Pancreas (tissue), 10 donors: ENCODE data around the gene EPYC. TPM values are rescaled to one million over a fixed set of nuclear protein-coding genes. Genes with fewer than 3 reads are reported as not detected.

ENCODE experiments used
- ATAC-seq, 4 donors: fragments of 200-7000 bp; cut with Tn5 transposase; one replicate each; pipeline versions ENCODE4 v1.8.0 to v1.9.1; 2020; ENCODE audit warnings: mild to moderate bottlenecking in 4 of 4, moderate library complexity in 4 of 4
- DNase-seq, 6 donors: peaks; one replicate each; pipeline ENCODE4 v3.0.0-alpha.2; 2020
- FAIRE-seq: peaks from 2 replicates; lab custom pipeline; 2012; peaks lifted over from hg19 to GRCh38; lab: Jason Lieb, UNC
- H3K27ac ChIP-seq, 4 donors: fragments of 200-600 bp; sonication (generic); 1 replicate in 3 of 4; 2 replicates in 1 of 4; pipeline versions ENCODE4 v1.5.0 to v1.8.0; 2020
- H3K27me3 ChIP-seq, 4 donors: fragments of 200-600 bp; one replicate each; pipeline ENCODE4 v1.8.0; 2021
- H3K36me3 ChIP-seq, 3 donors: fragments of 200-600 bp; sonication (generic) in 1 of 3; one replicate each; pipeline versions ENCODE4 v1.5.0 to v1.8.0; 2020 to 2021
- H3K4me1 ChIP-seq, 3 donors: fragments of 200-600 bp; one replicate each; pipeline ENCODE4 v1.8.0; 2021
- H3K4me3 ChIP-seq, 4 donors: fragments of 200-600 bp; sonication (generic) in 2 of 4; one replicate each; pipeline versions ENCODE4 v1.5.0 to v1.8.0; 2020 to 2021
- H3K9me3 ChIP-seq, 4 donors: fragments of 200-600 bp; one replicate each; pipeline ENCODE4 v1.8.0; 2021
- CTCF ChIP-seq, 4 donors: fragments of 200-600 bp; sonication (generic) in 3 of 4; IDR thresholded peaks; one replicate each; pipeline versions ENCODE4 v1.5.0 to v1.8.0; 2021; ENCODE audit warnings: antibody characterized with exemption in 4 of 4
- WGBS, 2 donors: extraction: QIAGEN DNeasy Blood & Tissue Kit; methylation state at CpG; one replicate each; pipeline ENCODE4 v1.1.7; 2013; 5-methylcytosine and 5-hydroxymethylcytosine counted together
- intact Hi-C, 3 donors: fragments of 100-400 bp; cut with DNase I; formaldehyde crosslinking; loops; one replicate each; pipeline versions ENCODE4 v1.11.1 to v1.14.2; 2022
- polyA plus RNA-seq, 2 donors: library from polyadenylated mRNA; stranded (reverse); fragments of 200-250 nt; gene quantifications; one replicate each; pipeline ENCODE4 v1.2.3, GENCODE V29; 2013
- total RNA-seq, 6 donors: library from RNA; stranded (reverse); fragmentation: NEBNext Ultra II Directional in 4 of 6; extraction: Animal tissue kit (Norgen Biotek cat#: 25700) in 4 of 6; gene quantifications; one replicate each; pipeline versions ENCODE4 v1.2.1 to v1.2.4, GENCODE V29; 2021 to 2023
- donor health status: healthy with polysubstance abuse.
- donor health status: DM: no; HTN: no; CAD: no; lungs with moderate emphysema.
- donor health status: DM: no; HTN: no; CAD: no.
- donor health status: control.
- donor health status: control.
- donor health status: Bipolar disorder and iron deficiency.
- donor health status: DM: yes; HTN: yes; CAD: no.
- donor health status: DM: no; HTN: no; CAD: no.
- donor health status: DM: no; HTN: no; CAD: no.
- donor health status: DM: yes; HTN: yes; CAD: no.

Gene EPYC
- total and polyA plus RNA-seq, 8 donors: 0.12 TPM; not detected in 7

DNA sequence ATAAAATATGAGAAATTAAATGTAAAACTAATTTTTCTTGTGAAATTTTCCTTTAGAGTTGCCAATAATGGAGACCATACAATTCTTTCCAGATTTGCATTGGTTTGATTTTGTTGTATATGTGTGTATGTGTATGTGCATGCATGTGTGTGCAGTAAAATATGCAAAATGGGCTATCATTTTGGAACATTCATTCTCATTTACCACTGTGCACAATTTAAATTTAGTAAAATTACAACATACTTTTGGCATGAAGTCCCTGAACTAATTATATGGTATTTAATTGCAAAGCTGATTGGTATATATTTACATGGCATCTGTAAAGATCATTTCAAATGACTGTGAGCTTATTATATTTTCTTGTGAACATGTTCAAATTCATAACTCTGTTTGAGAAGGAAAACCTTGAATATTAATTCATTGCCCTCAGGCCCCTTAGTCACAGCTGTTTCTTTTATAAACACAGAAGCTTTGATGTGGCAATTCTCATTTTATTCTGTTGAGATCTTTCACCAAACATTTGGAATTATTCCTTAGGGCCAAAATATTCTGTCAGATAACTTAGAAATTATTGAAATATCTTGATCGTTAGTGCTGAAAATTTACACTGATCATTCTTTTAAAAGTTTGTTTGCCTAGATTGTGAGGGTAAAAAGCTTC is 35.5 kb upstream of the EPYC start:
- DNase-seq (no peak), ATAC-seq (no peak), FAIRE-seq (peak; percentile 23)
- H3K4me3 ChIP-seq: no peak overlapping the region
- intact Hi-C loops: no loop called here
- no peaks in the 10 kb centered on the region for H3K27me3 ChIP-seq
- no peaks in the 10 kb centered on the region for H3K4me1 ChIP-seq
- WGBS, 2 donors: 69 to 77% methylated on average over 1 of the region's 1 CpG
- H3K36me3 ChIP-seq: no peaks in the 10 kb centered on the region
- no peak for TF ChIP-seq CTCF (IDR thresholded peaks at IDR 0.05)
- no peak overlapping the region for H3K27ac ChIP-seq
- no peaks in the 10 kb centered on the region for H3K9me3 ChIP-seq

- Histone ChIP-seq H3K27ac (no peak overlapping the region), H3K27me3 (no peaks in the 10 kb centered on the region), H3K36me3 (no peaks in the 10 kb centered on the region), H3K4me1 (no peaks in the 10 kb centered on the region), H3K9me3 (no peaks in the 10 kb centered on the region), H3K4me3 (no peak overlapping the region)
- DNase-seq (no peak), FAIRE-seq (no peak), ATAC-seq (no peak)
- intact Hi-C loops: no loop called here
- no peak for TF ChIP-seq CTCF (IDR thresholded peaks at IDR 0.05)
Measured at GRCh38 chr12:91037276-91037675, 32.5 kb upstream of the EPYC start.

DNA sequence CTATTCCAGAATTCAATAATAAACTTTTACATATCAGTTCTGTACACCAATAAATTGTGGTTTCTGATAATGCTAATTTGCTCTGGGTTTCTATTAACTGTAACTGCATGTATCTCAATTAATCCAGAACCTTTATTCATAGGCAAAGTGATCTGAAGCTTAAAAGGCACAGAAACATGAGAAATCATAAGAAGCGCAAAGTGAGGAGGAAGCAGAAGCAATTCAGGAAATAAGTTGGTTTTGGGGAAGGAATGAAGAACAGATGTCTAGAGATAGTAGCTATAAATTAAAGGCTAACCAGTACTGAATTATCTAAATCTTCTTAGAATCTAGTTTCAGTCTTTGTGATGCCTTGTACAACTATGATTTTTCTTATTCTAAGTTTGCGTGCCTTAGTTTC is 28.5 kb upstream of the EPYC start:
- FAIRE-seq (no peak), DNase-seq (no peak), ATAC-seq (no peak)
- Histone ChIP-seq H3K4me1 (no peaks in the 10 kb centered on the region), H3K36me3 (no peaks in the 10 kb centered on the region), H3K27ac (no peak overlapping the region), H3K27me3 (no peaks in the 10 kb centered on the region), H3K9me3 (no peaks in the 10 kb centered on the region), H3K4me3 (no peak overlapping the region)
- intact Hi-C loops: no loop called here
- TF ChIP-seq CTCF (IDR thresholded peaks at IDR 0.05): no peak
- WGBS, 2 donors: 93 to 98% methylated on average over 2 of the region's 2 CpGs

DNA sequence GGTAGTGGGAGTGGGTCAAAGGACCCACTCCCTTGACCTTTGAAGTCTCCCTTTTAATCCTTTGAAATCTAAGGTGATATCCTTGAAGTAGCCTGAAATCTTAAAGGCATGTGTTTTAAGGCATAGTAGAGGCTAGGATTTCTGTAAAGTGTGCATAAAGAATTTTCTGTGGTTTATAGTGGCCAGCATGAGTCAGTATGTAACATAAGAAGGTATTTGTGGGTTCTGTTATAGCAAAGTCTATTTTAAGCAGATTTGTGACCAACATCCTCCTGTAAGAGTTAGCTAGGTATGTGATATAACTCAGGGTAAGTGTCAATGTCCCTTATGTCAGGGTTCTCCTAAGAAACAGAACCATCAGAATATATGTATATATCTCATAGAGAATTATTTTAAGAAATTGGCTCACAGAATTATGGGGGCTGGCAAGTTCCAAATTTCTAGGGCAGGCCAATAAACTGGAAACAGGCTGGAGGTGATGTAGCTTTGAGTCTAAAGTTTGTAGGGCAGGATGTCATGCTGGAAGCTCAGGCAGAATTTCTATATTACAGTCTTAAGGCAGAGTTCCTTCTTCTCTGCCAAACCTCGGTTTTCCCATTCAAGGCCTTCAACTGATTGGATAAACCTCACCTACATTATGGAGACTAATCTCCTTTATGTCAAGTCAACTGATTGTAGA is 18.7 kb upstream of the EPYC start:
- no peak for DNase-seq
- Histone ChIP-seq H3K36me3 (no peaks in the 10 kb centered on the region), H3K4me3 (no peak overlapping the region), H3K27ac (no peak overlapping the region), H3K4me1 (no peaks in the 10 kb centered on the region), H3K9me3 (no peaks in the 10 kb centered on the region), H3K27me3 (no peaks in the 10 kb centered on the region)
- WGBS, 2 donors: 38 to 40% methylated on average over 1 of the region's 1 CpG
- TF ChIP-seq CTCF (IDR thresholded peaks at IDR 0.05): no peak
- intact Hi-C loops: no loop called here
- no peak for ATAC-seq
- no peak for FAIRE-seq

- Histone ChIP-seq H3K36me3 (no peaks in the 10 kb centered on the region), H3K9me3 (no peaks in the 10 kb centered on the region), H3K27me3 (no peaks in the 10 kb centered on the region), H3K4me3 (no peak overlapping the region), H3K4me1 (no peaks in the 10 kb centered on the region), H3K27ac (no peak overlapping the region)
- FAIRE-seq (no peak), ATAC-seq (no peak), DNase-seq (no peak)
- TF ChIP-seq CTCF (IDR thresholded peaks at IDR 0.05): no peak
- intact Hi-C loops: no loop called here
- 71 to 86% methylated on average over 2 of the region's 2 CpGs for WGBS, 2 donors
Measured at GRCh38 chr12:91021076-91021475, 16.3 kb upstream of the EPYC start.
